Fibroblast of skin of right quadriceps (primary cell): ENCODE measurements around the gene BANF2.

Experiments used
- DNase-seq: peaks from one replicate; pipeline ENCODE4 v3.0.0-alpha.2; 2013

BANF2 gene

GRCh38 chr20:17735959-17736621, 36.3 kb downstream of the BANF2 start:
- peak; percentile 14 for DNase-seq

- no peak for DNase-seq
Observed at GRCh38 chr20:17738154-17738553, 38.4 kb downstream of the BANF2 start.

GRCh38 chr20:17741220-17741619, 41.5 kb downstream of the BANF2 start:
- DNase-seq, result no peak

DNA sequence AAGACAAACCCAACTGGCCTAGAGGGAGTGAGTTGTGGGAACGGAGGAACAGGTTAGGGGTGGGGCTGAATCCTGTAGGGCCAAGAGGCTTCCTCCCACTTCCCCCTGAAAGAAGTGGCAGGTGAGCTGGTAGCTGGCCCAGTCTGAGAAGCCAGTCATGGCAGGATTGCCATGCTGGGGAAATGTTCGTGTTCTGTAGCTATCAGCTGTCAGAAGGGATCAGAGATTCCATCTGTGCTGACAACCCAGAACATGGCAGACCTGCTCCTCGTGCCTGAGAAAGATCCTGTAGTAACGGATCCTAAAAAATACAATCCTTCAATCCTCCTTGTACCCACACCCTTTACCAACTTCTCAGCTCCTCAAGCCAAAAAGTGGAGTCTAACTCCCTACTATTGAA, 43.0 kb downstream of the BANF2 start:
- DNase-seq, result no peak

DNA sequence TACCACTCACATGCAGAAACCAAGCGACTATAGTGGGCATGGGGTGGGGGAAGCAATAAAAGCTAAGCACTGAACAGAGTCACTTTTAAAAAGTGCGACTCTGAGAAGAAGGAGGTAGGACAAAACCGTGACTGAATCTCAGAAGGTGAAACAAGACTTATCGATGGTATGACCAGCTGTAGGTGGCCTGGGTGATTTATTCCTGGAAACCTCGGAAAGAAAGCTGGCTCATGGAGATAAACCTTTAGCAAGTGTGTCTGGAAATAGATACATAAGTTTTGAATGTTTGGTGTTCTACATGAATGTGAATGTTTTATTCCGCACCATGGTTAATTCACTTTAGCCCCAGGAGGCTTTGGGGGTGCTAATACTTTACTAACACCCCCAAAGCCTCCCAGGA, 43.9 kb downstream of the BANF2 start:
- no peak for DNase-seq

GRCh38 chr20:17747431-17747846, 47.7 kb downstream of the BANF2 start:
- DNase-seq, result peak; percentile 78

- no peak for DNase-seq
Observed at GRCh38 chr20:17748279-17748678, 48.5 kb downstream of the BANF2 start.

DNA sequence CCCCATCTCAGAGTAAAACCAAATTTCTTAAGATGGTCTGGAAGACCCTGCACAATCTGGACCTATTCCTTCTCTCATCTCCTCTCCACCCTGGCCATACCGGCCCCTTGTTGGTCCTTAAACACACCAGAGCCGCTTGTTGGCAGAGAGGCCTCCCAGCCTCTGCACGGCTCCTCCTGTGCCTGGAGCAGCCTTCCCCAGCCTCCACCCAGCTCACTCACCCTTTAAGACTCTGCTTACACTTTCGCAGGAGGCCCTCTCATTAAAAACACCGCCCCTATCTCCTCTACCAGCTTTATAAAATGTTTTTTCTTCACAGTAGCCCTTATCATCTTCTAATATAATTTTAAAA, 49.8 kb downstream of the BANF2 start:
- no peak for DNase-seq

DNA sequence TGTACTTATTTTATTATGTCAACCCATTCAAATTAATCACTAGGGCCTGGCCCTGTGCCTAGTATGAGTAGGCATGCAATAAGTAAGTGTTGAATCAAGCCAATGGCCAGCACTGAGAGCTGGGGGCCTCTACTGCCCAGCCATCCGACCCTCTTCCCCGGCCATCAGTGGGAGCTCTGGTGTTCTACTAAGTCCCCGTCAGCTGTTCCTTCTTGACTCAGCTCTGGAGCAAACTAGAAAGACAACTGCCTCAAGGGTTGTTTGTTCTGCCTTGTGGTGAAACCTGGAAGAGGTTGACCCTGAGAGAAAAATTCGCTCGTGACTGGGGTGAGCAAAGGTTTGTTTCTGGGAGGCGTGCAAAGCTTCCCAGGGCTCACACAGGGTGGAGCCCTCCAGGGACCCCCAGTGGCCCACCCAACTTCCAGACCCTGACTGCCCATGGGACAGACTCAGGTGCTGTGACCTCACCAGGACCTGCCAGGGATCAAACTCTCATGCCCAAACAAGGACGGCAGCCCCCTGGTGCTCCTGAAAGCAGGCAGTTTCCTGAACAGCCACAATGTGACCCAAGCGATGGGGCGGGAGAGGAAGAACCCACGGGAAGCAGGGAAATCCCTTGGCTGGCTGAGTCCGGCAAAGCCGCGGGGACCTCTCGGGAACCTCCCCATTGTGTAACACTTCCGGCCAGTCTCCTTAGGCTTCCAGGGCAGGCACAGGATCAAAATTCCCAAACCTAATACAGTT, 50.4 kb downstream of the BANF2 start:
- DNase-seq, result peak; percentile 20

DNA sequence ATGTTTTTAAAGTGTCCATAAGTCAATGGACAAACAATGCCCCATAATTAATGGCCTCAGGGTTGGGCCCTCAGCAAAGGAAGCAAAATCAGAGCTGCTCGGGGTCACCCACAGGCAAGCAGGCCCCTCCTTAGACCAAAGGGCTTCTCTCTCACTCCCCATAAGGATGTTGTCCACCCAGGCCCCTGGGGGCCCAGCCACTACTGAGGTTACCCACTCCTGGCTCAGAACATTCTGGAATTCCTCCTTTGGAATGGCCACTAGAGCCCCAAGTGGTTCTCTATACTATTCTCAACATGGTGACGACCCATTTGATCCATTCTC, 50.9 kb downstream of the BANF2 start:
- no peak for DNase-seq

DNA sequence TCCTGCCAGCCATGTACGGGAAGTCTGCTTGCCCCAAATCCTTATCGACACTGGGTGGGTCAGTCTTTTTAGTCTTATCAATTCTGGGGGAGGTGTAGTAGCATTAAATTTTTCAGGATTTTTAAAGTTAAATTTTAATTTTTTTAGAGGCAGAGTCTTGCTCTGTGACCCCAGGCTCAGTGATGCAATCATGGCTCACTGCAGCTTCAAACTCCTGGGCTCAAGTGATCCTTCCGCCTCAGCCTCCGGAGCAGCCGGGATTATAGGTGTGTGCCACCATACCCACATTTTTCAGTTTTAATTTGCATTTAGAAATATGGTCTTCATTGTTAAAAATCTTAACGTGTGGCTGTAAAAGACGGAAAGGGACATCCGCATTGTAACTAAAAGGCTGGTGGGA, 51.9 kb downstream of the BANF2 start:
- no peak for DNase-seq

DNA sequence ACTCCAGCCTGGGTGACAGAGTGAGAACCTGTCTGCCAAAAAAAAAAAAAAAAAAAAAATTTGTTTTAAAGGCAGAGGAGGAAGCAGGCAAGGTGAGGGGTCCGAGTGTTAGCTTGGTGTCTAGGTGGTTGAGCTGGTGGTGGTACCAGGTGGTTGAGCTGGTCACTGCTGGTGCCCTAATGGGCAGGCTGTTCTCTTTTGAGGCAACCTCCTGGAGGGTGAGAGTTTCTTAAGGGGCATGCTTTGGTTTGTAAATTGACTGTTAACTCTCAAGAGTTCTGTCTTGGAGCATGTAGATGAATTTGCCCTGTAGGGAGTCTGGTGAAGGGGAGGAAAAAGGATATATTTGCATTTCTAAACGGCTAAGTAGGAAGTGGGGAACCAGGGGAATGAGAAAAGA, 52.7 kb downstream of the BANF2 start:
- no peak for DNase-seq

GRCh38 chr20:17753516-17753915, 53.8 kb downstream of the BANF2 start:
- no peak for DNase-seq

- DNase-seq, result no peak
Observed at GRCh38 chr20:17756529-17756928, 56.8 kb downstream of the BANF2 start.

- no peak for DNase-seq
Observed at GRCh38 chr20:17757496-17757895, 57.7 kb downstream of the BANF2 start.

DNA sequence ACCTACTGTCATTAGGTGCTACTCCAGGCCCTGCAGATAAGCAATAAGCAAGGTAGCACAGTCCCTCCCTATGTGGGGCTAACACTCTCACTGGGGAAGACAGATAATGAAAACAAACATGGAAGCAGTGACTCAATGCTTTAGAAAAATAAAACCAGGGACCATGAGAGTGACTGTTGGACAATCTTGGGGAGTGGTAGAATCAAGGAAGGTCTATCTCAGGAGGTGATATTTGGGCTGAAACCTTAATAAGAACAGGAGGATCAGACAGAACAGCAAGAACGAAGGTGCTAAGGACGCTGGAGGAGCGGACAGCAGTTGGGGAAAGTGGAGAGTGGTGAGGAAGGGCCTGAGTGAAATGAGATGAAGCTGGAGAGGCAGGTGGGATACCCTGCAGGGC, 58.2 kb downstream of the BANF2 start:
- DNase-seq, result no peak

GRCh38 chr20:17758512-17758911, 58.7 kb downstream of the BANF2 start:
- no peak for DNase-seq

DNA sequence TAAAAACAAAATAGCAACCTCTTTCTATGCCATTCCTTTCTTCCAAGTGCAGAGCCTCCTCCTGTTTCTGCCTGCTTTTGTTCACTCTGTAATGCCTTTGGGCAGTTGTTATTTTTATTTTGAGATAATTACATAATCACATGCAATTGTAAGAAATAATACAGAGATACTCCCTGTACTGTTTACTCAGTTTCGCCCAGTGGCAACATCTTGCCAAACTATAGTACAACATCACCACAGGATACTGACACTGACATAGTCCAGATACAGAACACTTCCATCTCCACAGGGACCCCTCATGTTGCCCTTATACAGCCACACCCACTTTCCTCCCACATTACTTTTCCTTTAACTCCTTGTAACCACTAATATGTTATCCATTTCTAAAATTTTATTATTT, 59.7 kb downstream of the BANF2 start:
- DNase-seq, result no peak

GRCh38 chr20:17761604-17762003, 61.8 kb downstream of the BANF2 start:
- DNase-seq, result no peak

DNA sequence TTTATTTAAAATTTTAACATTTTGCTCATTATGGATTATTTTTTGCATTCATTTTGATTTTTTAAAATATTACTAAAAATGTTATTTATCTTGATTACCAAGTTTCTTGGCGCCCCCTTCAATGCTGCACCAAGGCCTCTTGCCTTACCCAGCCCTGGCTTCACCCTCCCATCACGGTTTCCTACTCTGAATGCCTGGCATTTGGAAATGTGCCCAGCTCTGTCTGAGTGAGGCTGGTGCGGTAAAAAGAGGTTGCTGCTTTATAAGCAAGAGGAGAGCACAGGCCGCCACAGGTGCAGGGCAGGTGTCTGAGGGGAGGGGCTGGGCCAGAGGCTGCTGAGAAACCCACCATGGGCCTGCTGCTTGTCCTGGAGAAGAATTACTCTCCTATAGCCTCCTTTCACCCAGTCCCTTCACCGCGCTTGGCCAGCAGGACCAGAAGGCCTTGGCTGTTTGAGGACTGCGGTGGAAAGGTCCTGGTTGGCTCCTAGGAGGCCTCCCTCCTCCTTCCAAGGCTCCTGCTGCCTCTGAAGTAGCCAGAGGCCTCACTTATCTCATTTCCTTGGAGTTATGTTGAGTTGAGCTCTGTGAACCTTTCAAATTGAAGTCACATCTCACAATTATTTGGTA, 62.6 kb downstream of the BANF2 start:
- DNase-seq, result no peak

DNA sequence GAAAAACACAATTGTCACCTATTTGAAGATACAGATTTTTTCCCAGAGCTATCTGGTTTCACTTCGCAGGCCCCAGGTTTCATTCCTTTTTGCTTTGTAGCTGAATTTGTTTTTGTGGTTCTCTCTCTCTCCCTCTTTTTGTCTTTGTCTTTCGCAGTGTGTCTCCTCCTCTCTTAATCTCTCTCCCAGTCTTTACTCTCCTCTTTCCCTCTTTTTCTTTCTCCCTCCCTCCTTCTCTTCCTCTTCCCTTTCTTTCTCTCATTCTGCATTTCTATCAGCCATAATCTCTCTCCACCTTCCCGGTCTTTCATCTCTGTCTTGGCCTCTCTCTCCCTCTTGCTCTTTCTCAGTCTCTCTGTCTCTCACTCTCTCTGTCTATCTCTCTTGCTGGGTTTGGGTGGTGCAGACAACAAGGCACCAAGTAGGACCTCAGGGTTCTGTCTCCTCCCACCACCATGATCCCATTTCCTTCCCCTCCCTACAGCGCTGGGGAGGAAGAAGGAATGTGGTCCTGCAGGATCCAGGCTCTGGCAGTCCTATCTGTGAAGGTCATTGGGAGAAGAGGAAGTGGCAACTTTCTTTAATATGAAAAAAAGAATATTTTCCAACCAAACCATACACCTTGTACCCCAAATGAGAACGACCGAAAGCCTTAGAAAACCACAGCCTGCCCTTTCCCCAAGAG, 63.2 kb downstream of the BANF2 start:
- no peak for DNase-seq

DNA sequence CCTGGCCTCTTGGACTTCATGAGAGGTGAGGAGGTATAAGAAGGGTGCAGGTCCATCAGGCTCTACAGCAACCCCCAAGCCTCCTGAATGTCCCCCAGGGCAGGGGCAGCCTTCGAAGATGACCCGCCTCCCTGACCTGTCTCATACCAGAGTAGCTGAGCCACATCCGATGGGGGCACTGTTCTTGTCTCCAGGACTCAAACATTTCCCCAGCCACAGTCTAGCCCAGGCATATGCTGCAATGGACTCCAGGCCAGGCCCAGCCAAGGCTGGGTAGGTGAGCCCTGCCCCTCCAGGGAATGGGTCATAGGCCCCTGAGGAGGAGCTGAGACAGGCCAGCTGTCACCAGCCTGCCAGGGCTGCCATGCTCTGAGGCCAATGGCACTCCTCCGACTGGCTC, 65.3 kb downstream of the BANF2 start:
- DNase-seq, result no peak

DNA sequence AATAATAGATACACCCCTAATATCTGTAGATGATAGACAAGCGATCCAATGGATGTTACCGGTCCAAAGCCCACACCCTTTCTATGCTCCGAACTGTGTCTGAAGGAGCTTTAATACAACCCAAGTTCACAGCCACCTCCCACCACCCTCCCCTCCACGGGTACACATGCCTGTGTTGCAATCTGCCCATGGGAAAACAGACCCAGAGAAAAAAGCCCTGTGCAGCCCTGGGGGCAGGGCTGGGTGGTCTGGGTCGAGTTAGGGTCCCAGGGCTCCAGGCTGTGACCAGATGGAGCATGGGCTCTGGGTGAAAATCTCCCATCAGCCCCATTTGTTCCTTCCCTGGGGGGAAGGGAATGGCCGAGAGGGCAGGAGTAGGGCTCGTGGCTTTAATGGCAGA, 65.8 kb downstream of the BANF2 start:
- no peak for DNase-seq

- no peak for DNase-seq
Observed at GRCh38 chr20:17766226-17766625, 66.5 kb downstream of the BANF2 start.
